ENCODE data around the gene ZNF586. TPM values are rescaled to one million over a fixed set of nuclear protein-coding genes. Genes with fewer than 3 reads are reported as not detected.

ZNF586 gene
- total RNA-seq, 1 experiment from 2014 or later, result 13.2 TPM

- Histone ChIP-seq H3K27me3 (ENCODE audit: low read length) (no peaks in the 10 kb centered on the region), H3K9ac (ENCODE audit: low read length) (no peak overlapping the region), H3K9me3 (ENCODE audit: low read length) (peaks cover 19% of the 10 kb centered on the region), H2AFZ (ENCODE audit: low read length) (no peak overlapping the region), H3K4me3 (ENCODE audit: low read length) (no peak overlapping the region; the same call in 1 of the 2 replicates), H3K36me3 (ENCODE audit: low read depth, low read length) (peaks cover 82% of the 10 kb centered on the region), H3F3A (ENCODE audit: low read length, unreplicated experiment) (no peaks in the 10 kb centered on the region), H3K27ac (ENCODE audit: low read length) (no peak overlapping the region), H3K79me2 (ENCODE audit: low read length) (peaks cover 84% of the 10 kb centered on the region), H4K20me1 (ENCODE audit: low read length) (no peaks in the 10 kb centered on the region), H3K4me2 (ENCODE audit: low read length) (no peak overlapping the region), H3K4me1 (ENCODE audit: insufficient read depth, low read length) (no peaks in the 10 kb centered on the region), H3K9me2 (replicated peaks; ENCODE audit: low read length) (no peaks in the 10 kb centered on the region)
- CTCF ChIA-PET, result no interaction called here
- TF ChIP-seq EZH2phosphoT487 (IDR thresholded peaks at IDR 0.05; ENCODE audit: borderline replicate concordance, low read length) (no peak), CTCF (conservative IDR thresholded peaks at IDR 0.05; ENCODE audit: low read depth, low read length) (no peak), EZH2 (IDR thresholded peaks at IDR 0.05; ENCODE audit: low read length, unreplicated experiment) (no peak)
- POLR2A ChIA-PET (ENCODE audit: unreplicated experiment), result no interaction called here
- intact Hi-C loops (cut with micrococcal nuclease), result no loop called here
- no peak for DNase-seq
- ATAC-seq, result no peak
- TSS peak; percentile 6 for BruUV-seq (replicated peaks)
These were observed 9.9 kb downstream of the ZNF586 start for GRCh38 chr19:57779220-57779845.

- TF ChIP-seq EZH2phosphoT487 (IDR thresholded peaks at IDR 0.05; ENCODE audit: borderline replicate concordance, low read length) (no peak), EZH2 (IDR thresholded peaks at IDR 0.05; ENCODE audit: low read length, unreplicated experiment) (no peak), CTCF (conservative IDR thresholded peaks at IDR 0.05; ENCODE audit: low read depth, low read length) (no peak)
These were observed 16.8 kb downstream of the ZNF586 start for GRCh38 chr19:57786286-57786685.

GRCh38 chr19:57786906-57787305 is 17.4 kb downstream of the ZNF586 start:
- Histone ChIP-seq H3K4me3 (ENCODE audit: low read length) (no peak overlapping the region), H3K9me3 (ENCODE audit: low read length) (no peaks in the 10 kb centered on the region), H2AFZ (ENCODE audit: low read length) (no peak overlapping the region), H3K27ac (ENCODE audit: low read length) (no peak overlapping the region), H3K79me2 (ENCODE audit: low read length) (peaks cover 17% of the 10 kb centered on the region; the same call in 1 of the 2 replicates), H3K9ac (ENCODE audit: low read length) (no peak overlapping the region), H3K4me1 (ENCODE audit: insufficient read depth, low read length) (no peaks in the 10 kb centered on the region), H3K36me3 (ENCODE audit: low read depth, low read length) (peaks cover 56% of the 10 kb centered on the region), H3K27me3 (ENCODE audit: low read length) (no peaks in the 10 kb centered on the region), H4K20me1 (ENCODE audit: low read length) (no peaks in the 10 kb centered on the region), H3K9me2 (replicated peaks; ENCODE audit: low read length) (no peaks in the 10 kb centered on the region), H3K4me2 (ENCODE audit: low read length) (no peak overlapping the region), H3F3A (ENCODE audit: low read length, unreplicated experiment) (no peaks in the 10 kb centered on the region)
- ChIA-PET CTCF (no interaction called here), POLR2A (ENCODE audit: unreplicated experiment) (no interaction called here)
- DNase-seq, result no peak
- intact Hi-C loops (cut with micrococcal nuclease), result no loop called here
- TF ChIP-seq EZH2 (IDR thresholded peaks at IDR 0.05; ENCODE audit: low read length, unreplicated experiment) (no peak), EZH2phosphoT487 (IDR thresholded peaks at IDR 0.05; ENCODE audit: borderline replicate concordance, low read length) (no peak), CTCF (conservative IDR thresholded peaks at IDR 0.05; ENCODE audit: low read depth, low read length) (no peak)
- ATAC-seq, result no peak
- BruUV-seq (replicated peaks), result no TSS peak

More at GRCh38 chr19:57786286-57786685, 16.8 kb downstream of the ZNF586 start:
- Histone ChIP-seq H3K9me2 (replicated peaks; ENCODE audit: low read length) (no peaks in the 10 kb centered on the region), H3K4me3 (ENCODE audit: low read length) (no peak overlapping the region), H2AFZ (ENCODE audit: low read length) (no peak overlapping the region), H4K20me1 (ENCODE audit: low read length) (no peaks in the 10 kb centered on the region), H3K27me3 (ENCODE audit: low read length) (no peaks in the 10 kb centered on the region), H3K9ac (ENCODE audit: low read length) (no peak overlapping the region), H3K4me1 (ENCODE audit: insufficient read depth, low read length) (no peaks in the 10 kb centered on the region), H3K79me2 (ENCODE audit: low read length) (peaks cover 22% of the 10 kb centered on the region), H3K4me2 (ENCODE audit: low read length) (no peak overlapping the region), H3K36me3 (ENCODE audit: low read depth, low read length) (peaks cover 60% of the 10 kb centered on the region), H3K9me3 (ENCODE audit: low read length) (no peaks in the 10 kb centered on the region), H3K27ac (ENCODE audit: low read length) (no peak overlapping the region), H3F3A (ENCODE audit: low read length, unreplicated experiment) (no peaks in the 10 kb centered on the region)
- no TSS peak for BruUV-seq (replicated peaks)
- ChIA-PET POLR2A (ENCODE audit: unreplicated experiment) (no interaction called here), CTCF (no interaction called here)
- intact Hi-C loops (cut with micrococcal nuclease), result no loop called here
- no peak for DNase-seq
- ATAC-seq, result no peak
